Progenitor cell of endocrine pancreas (in vitro differentiated cells): ENCODE measurements around the gene NAP1L1. TPM values are rescaled to one million over a fixed set of nuclear protein-coding genes. Genes with fewer than 3 reads are reported as not detected.

ENCODE experiments used
- DNase-seq: peaks from one replicate; pipeline ENCODE4 v3.0.0; 2021; ENCODE audit warnings: low spot score; ENCODE audit not compliant: unreplicated experiment
- H3K27ac Mint-ChIP-seq: 2 replicates; pipeline ENCODE4 v1.8.0; 2021; ENCODE audit warnings: mild to moderate bottlenecking, moderate library complexity, mixed read lengths
- H3K27me3 Mint-ChIP-seq: 2 replicates; pipeline ENCODE4 v1.8.0; 2021; ENCODE audit warnings: mixed read lengths
- H3K36me3 Mint-ChIP-seq: 2 replicates; pipeline ENCODE4 v1.8.0; 2022; ENCODE audit warnings: mixed read lengths; ENCODE audit not compliant: insufficient read depth
- H3K4me1 Mint-ChIP-seq: 2 replicates; pipeline ENCODE4 v1.8.0; 2021; ENCODE audit warnings: low read depth, mixed read lengths
- H3K4me3 Mint-ChIP-seq: 2 replicates; pipeline ENCODE4 v1.8.0; 2021; ENCODE audit warnings: low read depth, mild to moderate bottlenecking, moderate library complexity, mixed read lengths
- H3K9me3 Mint-ChIP-seq: 2 replicates; pipeline ENCODE4 v1.8.0; 2021; ENCODE audit warnings: low read depth, mixed read lengths
- CTCF ChIP-seq: fragments of 200-600 bp; sonication (generic); IDR thresholded peaks from one replicate; pipeline ENCODE4 v1.5.0; 2021; ENCODE audit warnings: antibody characterized with exemption, mild to moderate bottlenecking; ENCODE audit not compliant: unreplicated experiment
- total RNA-seq: library from RNA; stranded (reverse); gene quantifications from 2 replicates; pipeline ENCODE4 v1.2.1, GENCODE V29; 2021

The NAP1L1 gene
- total RNA-seq, 1 donor from 2014 or later: 785 TPM

- Mint-ChIP-seq H3K36me3 (peaks cover 14% of the 10 kb centered on the region), H3K4me3 (peak overlapping the region; percentile 97), H3K27me3 (no peaks in the 10 kb centered on the region), H3K9me3 (no peaks in the 10 kb centered on the region), H3K4me1 (peaks cover 25% of the 10 kb centered on the region), H3K27ac (peak overlapping the region; percentile 92)
- TF ChIP-seq CTCF: no peak
- DNase-seq: peak; percentile 26
Measured at GRCh38 chr12:76030341-76031080, 54.0 kb downstream of the NAP1L1 start.

- Mint-ChIP-seq H3K9me3 (no peaks in the 10 kb centered on the region), H3K27ac (peak overlapping the region; percentile 48), H3K4me1 (peaks cover 25% of the 10 kb centered on the region), H3K36me3 (peaks cover 14% of the 10 kb centered on the region), H3K27me3 (no peaks in the 10 kb centered on the region), H3K4me3 (peak overlapping the region; percentile 97)
- no peak for DNase-seq
- TF ChIP-seq CTCF: no peak
Measured at GRCh38 chr12:76029982-76030340, 54.5 kb downstream of the NAP1L1 start.

DNA sequence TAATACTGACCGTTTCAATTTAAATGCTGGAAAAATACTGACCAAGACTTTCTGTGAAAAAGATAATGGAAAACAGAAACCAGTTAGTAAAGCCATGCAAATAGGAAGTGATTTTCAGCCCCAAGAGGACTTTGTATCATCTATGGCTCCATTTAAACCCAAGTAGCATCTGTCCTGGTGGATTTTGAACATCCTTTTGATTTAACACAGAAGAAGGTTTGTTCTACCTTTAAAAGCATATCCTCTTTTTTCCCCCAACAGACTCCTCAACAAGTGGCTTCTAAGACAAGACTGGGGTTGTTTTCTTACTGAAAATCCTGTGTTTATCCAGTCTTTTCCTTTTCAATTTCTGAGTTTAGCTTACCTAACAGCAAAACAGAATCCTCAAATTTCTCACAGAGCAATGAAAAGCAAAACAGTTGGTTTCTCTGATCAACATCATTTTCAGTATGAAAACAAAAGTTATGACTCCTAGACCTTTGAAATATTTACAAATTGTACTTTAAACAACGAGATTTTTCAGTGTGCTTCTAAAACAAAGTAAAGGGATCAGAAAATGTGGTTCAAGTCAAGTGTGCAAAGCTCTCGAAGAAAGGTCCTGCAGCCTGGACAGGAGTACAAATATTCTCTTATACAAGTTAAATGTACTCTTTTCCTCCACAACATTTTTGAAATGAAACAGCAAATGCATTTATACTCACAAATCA lies 55.8 kb downstream of the NAP1L1 start:
- H3K27me3 Mint-ChIP-seq: no peaks in the 10 kb centered on the region
- H3K36me3 Mint-ChIP-seq: peaks cover 14% of the 10 kb centered on the region
- peaks cover 19% of the 10 kb centered on the region for H3K4me1 Mint-ChIP-seq

GRCh38 chr12:76026643-76027063 lies 57.8 kb downstream of the NAP1L1 start:
- H3K4me3 Mint-ChIP-seq: no peak overlapping the region

More for the DNA sequence above, 55.8 kb downstream of the NAP1L1 start:
- no peak for TF ChIP-seq CTCF
- no peak overlapping the region for H3K27ac Mint-ChIP-seq
- DNase-seq: no peak
- H3K4me3 Mint-ChIP-seq: peak overlapping the region; percentile 97
- H3K9me3 Mint-ChIP-seq: no peaks in the 10 kb centered on the region

More at GRCh38 chr12:76026643-76027063, 57.8 kb downstream of the NAP1L1 start:
- no peaks in the 10 kb centered on the region for H3K27me3 Mint-ChIP-seq
- peaks cover 10% of the 10 kb centered on the region for H3K4me1 Mint-ChIP-seq
- no peak for TF ChIP-seq CTCF
- H3K9me3 Mint-ChIP-seq: no peaks in the 10 kb centered on the region
- peaks cover 14% of the 10 kb centered on the region for H3K36me3 Mint-ChIP-seq
- no peak for DNase-seq
- H3K27ac Mint-ChIP-seq: no peak overlapping the region
